HG03460 (cell line): ENCODE measurements around the gene VANGL1.
"Not testable (repeated sequence)": the region's sequence is repeated elsewhere in the genome, so short reads cannot be mapped to it uniquely, and the experiment has no call there.

Experiments
- ATAC-seq: cut with Tn5 transposase; IDR thresholded peaks from one replicate; pipeline ENCODE4 v1.9.1; 2021; ENCODE audit not compliant: unreplicated experiment

Gene VANGL1

GRCh38 chr1:115641762-115642167, at the start of gene VANGL1:
TSS of gene VANGL1 (plus strand) at chr1:115641970. CDS start at chr1:115651414, 9,444 bp downstream.
- ATAC-seq, result peak; percentile 56

- no peak for ATAC-seq
Measured at GRCh38 chr1:115592264-115592663, 49.5 kb upstream of the VANGL1 start.

- no peak for ATAC-seq
Measured at GRCh38 chr1:115593365-115594259, 48.2 kb upstream of the VANGL1 start.

- no peak for ATAC-seq
Measured at GRCh38 chr1:115594600-115594999, 47.2 kb upstream of the VANGL1 start.

- ATAC-seq, result peak; percentile 76
Measured at GRCh38 chr1:115595279-115596079, 46.3 kb upstream of the VANGL1 start.

GRCh38 chr1:115596080-115596780, 45.5 kb upstream of the VANGL1 start:
- no peak for ATAC-seq

- no peak for ATAC-seq
Measured at GRCh38 chr1:115604508-115604907, 37.3 kb upstream of the VANGL1 start.

- no peak for ATAC-seq
Measured at GRCh38 chr1:115606305-115606704, 35.5 kb upstream of the VANGL1 start.

GRCh38 chr1:115609021-115609420, 32.7 kb upstream of the VANGL1 start:
- ATAC-seq, result no peak

- ATAC-seq, result no peak
Measured at GRCh38 chr1:115613767-115614166, 28.0 kb upstream of the VANGL1 start.

GRCh38 chr1:115620453-115620852, 21.3 kb upstream of the VANGL1 start:
- ATAC-seq, result no peak

- no peak for ATAC-seq
Measured at GRCh38 chr1:115620950-115621349, 20.8 kb upstream of the VANGL1 start.

- no peak for ATAC-seq
Measured at GRCh38 chr1:115624859-115625258, 16.9 kb upstream of the VANGL1 start.

GRCh38 chr1:115630342-115630741, 11.4 kb upstream of the VANGL1 start:
- no peak for ATAC-seq

GRCh38 chr1:115632251-115633026, 9.3 kb upstream of the VANGL1 start:
- no peak for ATAC-seq

- not testable (repeated sequence) for ATAC-seq
Measured at GRCh38 chr1:115633606-115634005, 8.2 kb upstream of the VANGL1 start.

- not testable (repeated sequence) for ATAC-seq
Measured at GRCh38 chr1:115637247-115637646, 4.5 kb upstream of the VANGL1 start.

- ATAC-seq, result no peak
Measured at GRCh38 chr1:115640384-115640783, 1.4 kb upstream of the VANGL1 start.

GRCh38 chr1:115642168-115643072, 650 bp downstream of the VANGL1 start:
- peak; percentile 64 for ATAC-seq
